Nephron progenitor cell (in vitro differentiated cells): ENCODE results near the gene RPL21.
A peak's percentile ranks its signal among the peaks of the same experiment; 100 is the strongest.

Source experiments
- DNase-seq: peaks from one replicate; pipeline ENCODE4 v3.0.0; 2021
- H3K27ac Mint-ChIP-seq: 2 replicates; pipeline ENCODE4 v1.8.0; 2021; ENCODE audit warnings: mild to moderate bottlenecking, moderate library complexity, mixed read lengths
- H3K27me3 Mint-ChIP-seq: 2 replicates; pipeline ENCODE4 v1.8.0; 2021; ENCODE audit warnings: mild to moderate bottlenecking, low read depth, mixed read lengths; ENCODE audit not compliant: poor library complexity
- H3K36me3 Mint-ChIP-seq: 2 replicates; pipeline ENCODE4 v1.8.0; 2021; ENCODE audit warnings: low read depth, mixed read lengths
- H3K4me1 Mint-ChIP-seq: 2 replicates; pipeline ENCODE4 v1.8.0; 2021; ENCODE audit warnings: mixed read lengths
- H3K4me3 Mint-ChIP-seq: 2 replicates; pipeline ENCODE4 v1.8.0; 2021; ENCODE audit warnings: mild to moderate bottlenecking, moderate library complexity, mixed read lengths
- H3K9me3 Mint-ChIP-seq: 2 replicates; pipeline ENCODE4 v1.8.0; 2021; ENCODE audit warnings: mild to moderate bottlenecking, moderate library complexity, mixed read lengths
- TF ChIP-seq, protein P1 (sequence below): fragments of 200-600 bp; sonication (generic); IDR thresholded peaks from 2 replicates; pipeline ENCODE4 v1.5.0; 2021; ENCODE audit warnings: antibody characterized with exemption

RPL21 gene

DNA sequence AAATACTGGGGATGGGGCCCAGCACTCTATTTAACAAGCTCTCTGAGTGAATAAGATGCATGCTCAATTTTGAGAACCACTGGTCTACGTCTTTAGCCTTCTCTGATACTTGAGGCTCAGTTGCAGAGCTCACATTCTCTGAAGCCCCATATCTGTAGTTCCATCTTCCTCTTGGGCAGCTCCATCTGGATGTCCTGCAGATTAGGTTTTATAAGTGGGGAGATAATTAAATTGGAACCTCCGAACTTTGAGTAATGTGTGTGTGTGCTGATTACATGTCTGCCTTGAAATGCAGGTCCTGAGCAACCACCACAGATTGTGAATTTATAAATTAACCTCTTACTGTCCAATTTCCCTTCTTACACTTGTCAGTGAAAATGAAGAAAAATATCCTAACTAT lies 12.1 kb downstream of the RPL21 start:
- H3K27ac Mint-ChIP-seq, result peak overlapping the region; percentile 38
- H3K4me3 Mint-ChIP-seq, result no peak overlapping the region
- TF ChIP-seq, protein P1, sequence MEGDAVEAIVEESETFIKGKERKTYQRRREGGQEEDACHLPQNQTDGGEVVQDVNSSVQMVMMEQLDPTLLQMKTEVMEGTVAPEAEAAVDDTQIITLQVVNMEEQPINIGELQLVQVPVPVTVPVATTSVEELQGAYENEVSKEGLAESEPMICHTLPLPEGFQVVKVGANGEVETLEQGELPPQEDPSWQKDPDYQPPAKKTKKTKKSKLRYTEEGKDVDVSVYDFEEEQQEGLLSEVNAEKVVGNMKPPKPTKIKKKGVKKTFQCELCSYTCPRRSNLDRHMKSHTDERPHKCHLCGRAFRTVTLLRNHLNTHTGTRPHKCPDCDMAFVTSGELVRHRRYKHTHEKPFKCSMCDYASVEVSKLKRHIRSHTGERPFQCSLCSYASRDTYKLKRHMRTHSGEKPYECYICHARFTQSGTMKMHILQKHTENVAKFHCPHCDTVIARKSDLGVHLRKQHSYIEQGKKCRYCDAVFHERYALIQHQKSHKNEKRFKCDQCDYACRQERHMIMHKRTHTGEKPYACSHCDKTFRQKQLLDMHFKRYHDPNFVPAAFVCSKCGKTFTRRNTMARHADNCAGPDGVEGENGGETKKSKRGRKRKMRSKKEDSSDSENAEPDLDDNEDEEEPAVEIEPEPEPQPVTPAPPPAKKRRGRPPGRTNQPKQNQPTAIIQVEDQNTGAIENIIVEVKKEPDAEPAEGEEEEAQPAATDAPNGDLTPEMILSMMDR, result no peak
- peaks cover 4% of the 10 kb centered on the region for H3K4me1 Mint-ChIP-seq
- H3K36me3 Mint-ChIP-seq, result peaks cover 35% of the 10 kb centered on the region
- no peaks in the 10 kb centered on the region for H3K9me3 Mint-ChIP-seq
- DNase-seq, result no peak
- peaks cover 8% of the 10 kb centered on the region for H3K27me3 Mint-ChIP-seq

DNA sequence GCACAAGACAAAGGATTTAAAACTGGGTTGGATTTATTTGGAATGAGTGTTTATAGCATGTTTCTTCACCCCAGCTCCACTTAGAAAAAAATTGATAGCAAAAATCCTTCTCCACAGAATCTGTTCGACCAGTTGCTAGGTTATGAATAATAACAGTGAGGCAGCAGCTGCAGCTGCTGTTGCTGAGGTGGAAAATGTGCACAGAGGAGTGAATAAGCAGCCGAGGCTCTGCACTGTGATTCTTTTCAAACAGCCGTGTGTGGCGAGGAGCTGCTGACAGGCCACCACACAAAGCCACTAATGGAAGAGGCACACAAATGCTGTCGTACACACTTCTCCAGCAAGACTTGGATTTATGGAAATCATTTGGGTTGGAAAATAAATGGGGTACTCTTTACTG lies 12.8 kb downstream of the RPL21 start:
- TF ChIP-seq, protein P1, result no peak
- Mint-ChIP-seq H3K4me3 (no peak overlapping the region), H3K27ac (no peak overlapping the region), H3K4me1 (peaks cover 4% of the 10 kb centered on the region), H3K36me3 (peaks cover 28% of the 10 kb centered on the region), H3K27me3 (peaks cover 12% of the 10 kb centered on the region), H3K9me3 (no peaks in the 10 kb centered on the region)
- no peak for DNase-seq

DNA sequence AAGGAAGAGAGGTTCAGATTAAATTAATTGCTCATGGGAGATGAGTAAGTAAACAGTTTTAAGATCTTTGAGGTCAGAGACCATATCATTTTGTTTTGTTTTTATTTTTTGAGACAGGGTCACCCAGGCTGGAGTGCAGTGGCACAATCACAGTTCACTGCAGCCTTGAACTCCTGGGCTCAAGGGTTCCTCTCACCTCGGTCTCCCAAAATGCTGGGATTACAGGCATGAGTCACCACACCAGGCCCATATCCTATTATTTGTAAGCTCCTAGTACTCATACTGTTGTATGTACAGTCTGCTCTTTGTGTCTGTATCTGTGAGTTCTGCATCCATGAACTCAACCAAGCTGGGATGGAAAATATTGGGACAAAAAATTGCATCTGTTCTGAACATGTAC lies 13.3 kb downstream of the RPL21 start:
- Mint-ChIP-seq H3K9me3 (no peaks in the 10 kb centered on the region), H3K27ac (no peak overlapping the region)

DNA sequence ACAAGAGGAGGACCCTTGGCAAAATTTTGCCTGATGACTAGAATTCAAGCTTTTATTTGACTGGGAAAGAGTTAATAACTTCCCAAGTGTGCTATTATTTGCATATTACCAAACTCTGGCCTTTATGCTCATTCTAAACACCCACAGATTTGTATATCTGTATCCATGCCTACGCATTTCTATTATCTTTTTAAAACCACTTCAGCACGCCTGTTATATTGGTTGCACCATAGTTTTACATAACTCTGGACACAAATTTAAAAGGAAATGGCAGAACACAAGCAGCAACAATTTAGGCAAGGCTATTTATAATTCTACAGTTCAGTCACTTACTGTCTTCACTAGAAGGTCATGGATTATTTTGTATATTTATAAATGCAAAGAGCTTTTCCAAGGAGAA lies 15.6 kb downstream of the RPL21 start:
- H3K27ac Mint-ChIP-seq, result no peak overlapping the region
- DNase-seq, result no peak

More for the DNA sequence above, 13.3 kb downstream of the RPL21 start:
- no peak overlapping the region for H3K4me3 Mint-ChIP-seq
- H3K27me3 Mint-ChIP-seq, result peaks cover 12% of the 10 kb centered on the region
- peaks cover 4% of the 10 kb centered on the region for H3K4me1 Mint-ChIP-seq
- TF ChIP-seq, protein P1, result no peak
- H3K36me3 Mint-ChIP-seq, result peaks cover 23% of the 10 kb centered on the region
- DNase-seq, result no peak

DNA sequence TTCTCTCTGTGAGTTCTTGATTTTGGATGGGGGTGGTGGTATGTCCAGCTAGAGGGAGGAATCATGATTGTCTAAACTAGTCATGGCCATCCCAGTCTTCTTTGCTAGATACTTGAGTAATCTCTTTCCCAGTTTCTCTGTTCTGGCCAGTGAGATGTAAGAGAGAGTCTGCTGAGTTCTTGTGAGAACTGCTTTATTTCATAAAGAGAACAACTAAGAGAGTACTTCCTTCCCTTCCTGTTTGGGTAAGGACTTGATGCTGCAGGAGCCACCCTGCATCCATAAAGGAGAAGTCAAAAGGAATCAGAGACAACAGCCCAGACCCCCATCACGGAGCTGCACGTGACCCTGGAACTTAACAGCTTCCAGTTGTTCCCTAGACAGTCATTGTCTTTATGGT lies 16.2 kb downstream of the RPL21 start:
- peaks cover 29% of the 10 kb centered on the region for H3K27me3 Mint-ChIP-seq
- no peak overlapping the region for H3K4me3 Mint-ChIP-seq
- H3K36me3 Mint-ChIP-seq, result peaks cover 14% of the 10 kb centered on the region
- peaks cover 17% of the 10 kb centered on the region for H3K4me1 Mint-ChIP-seq
- TF ChIP-seq, protein P1, result no peak
- DNase-seq, result no peak
- peaks cover 3% of the 10 kb centered on the region for H3K9me3 Mint-ChIP-seq
- H3K27ac Mint-ChIP-seq, result no peak overlapping the region

More for the DNA sequence above, 15.6 kb downstream of the RPL21 start:
- H3K4me3 Mint-ChIP-seq, result no peak overlapping the region
- peaks cover 3% of the 10 kb centered on the region for H3K9me3 Mint-ChIP-seq
- peaks cover 23% of the 10 kb centered on the region for H3K27me3 Mint-ChIP-seq
- TF ChIP-seq, protein P1, result no peak
- peaks cover 12% of the 10 kb centered on the region for H3K4me1 Mint-ChIP-seq
- H3K36me3 Mint-ChIP-seq, result peaks cover 17% of the 10 kb centered on the region

DNA sequence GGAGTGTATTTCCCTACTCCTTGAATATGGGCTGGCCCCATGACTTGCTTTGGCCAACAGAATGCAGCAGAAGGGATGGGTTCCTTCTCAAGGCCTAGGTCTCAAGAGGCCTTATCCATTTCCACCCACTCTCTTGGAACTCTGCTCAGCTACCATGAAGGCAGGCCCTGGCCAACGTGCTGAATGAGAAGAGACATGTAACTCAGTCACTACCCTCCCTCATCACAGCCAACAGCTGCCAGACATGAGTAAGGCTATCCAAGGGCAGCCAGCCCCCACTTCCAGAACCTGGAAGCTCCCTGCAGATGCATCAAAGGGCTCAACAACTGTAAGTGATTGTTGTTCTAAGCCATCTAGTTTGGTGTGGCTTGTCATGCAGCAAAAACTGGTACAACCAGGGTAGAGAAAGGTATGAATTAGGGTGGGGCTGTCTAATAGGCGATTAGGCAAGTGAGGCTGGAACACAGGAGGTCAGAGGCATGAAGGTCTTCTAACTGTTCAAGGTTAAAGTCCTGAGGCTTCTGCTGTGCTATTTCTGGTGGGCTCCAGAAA lies 17.8 kb downstream of the RPL21 start:
- peaks cover 5% of the 10 kb centered on the region for H3K36me3 Mint-ChIP-seq
- H3K27ac Mint-ChIP-seq, result no peak overlapping the region
- no peak for DNase-seq
- peaks cover 3% of the 10 kb centered on the region for H3K9me3 Mint-ChIP-seq
- peak overlapping the region; percentile 90 for H3K4me3 Mint-ChIP-seq
- H3K4me1 Mint-ChIP-seq, result peaks cover 32% of the 10 kb centered on the region
- H3K27me3 Mint-ChIP-seq, result peaks cover 37% of the 10 kb centered on the region
- TF ChIP-seq, protein P1, result no peak
